HG02973 (cell line): ENCODE measurements around the gene GUCY1A1.

Source experiments
- ATAC-seq: cut with Tn5 transposase; IDR thresholded peaks from one replicate; pipeline ENCODE4 v1.9.1; 2021; ENCODE audit warnings: moderate library complexity; ENCODE audit not compliant: unreplicated experiment

GUCY1A1 gene

GRCh38 chr4:155688860-155689259 lies 22.2 kb downstream of the GUCY1A1 start:
- ATAC-seq = no peak

GRCh38 chr4:155690044-155690837 lies 23.6 kb downstream of the GUCY1A1 start:
- no peak for ATAC-seq

GRCh38 chr4:155692361-155692760 lies 25.7 kb downstream of the GUCY1A1 start:
- ATAC-seq = no peak

- ATAC-seq = no peak
These were observed 26.5 kb downstream of the GUCY1A1 start for GRCh38 chr4:155693015-155693663.

DNA sequence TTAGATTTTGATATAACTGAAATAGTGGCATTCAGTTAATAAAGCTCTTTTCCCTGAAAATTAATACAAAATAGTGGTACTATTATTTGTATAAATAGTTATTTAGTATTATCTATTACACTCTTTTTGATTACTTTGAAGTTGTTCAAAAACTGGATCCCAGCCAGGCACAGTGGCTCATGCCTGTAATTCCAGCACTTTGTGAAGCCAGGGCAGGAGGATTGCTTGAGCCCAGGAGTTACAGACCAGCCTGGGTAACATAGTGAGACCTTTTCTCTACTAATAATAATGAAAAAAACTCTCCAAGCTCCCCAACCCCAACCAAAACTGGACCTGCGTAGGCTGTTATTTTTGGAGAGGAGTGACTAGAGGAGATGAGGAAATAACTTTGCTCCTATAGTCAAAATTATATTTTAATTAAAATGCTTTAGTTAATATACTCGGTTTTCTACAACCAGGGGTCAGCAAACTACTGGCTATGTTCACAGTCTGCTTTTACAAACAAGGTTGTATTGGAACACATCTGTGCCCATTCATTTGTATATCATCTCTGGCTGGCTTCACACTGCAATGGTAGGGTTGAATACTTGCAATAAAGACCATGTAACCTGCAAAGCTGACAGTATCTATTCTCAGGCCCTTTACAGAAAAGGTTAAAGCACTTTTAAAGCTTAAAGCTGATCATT lies 27.6 kb downstream of the GUCY1A1 start:
- ATAC-seq = no peak

DNA sequence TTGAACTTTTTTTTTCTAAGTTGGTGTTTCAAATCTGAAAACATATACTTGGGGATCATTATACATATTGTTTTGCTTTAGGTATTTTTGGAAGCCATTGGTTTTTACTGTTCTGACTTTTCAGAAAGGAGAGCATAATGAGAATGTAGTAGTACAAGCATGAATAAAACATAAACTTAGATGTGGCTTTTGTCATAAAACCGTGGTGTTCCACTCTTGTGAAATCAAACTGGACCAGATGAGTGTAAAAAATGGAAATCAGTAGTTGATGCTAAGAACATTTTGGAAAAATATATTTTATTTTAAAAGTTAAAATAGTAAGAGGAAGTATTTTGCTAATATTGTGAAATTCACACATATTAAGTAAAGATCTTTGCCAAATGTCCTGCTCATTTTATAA lies 29.6 kb downstream of the GUCY1A1 start:
- ATAC-seq = no peak

DNA sequence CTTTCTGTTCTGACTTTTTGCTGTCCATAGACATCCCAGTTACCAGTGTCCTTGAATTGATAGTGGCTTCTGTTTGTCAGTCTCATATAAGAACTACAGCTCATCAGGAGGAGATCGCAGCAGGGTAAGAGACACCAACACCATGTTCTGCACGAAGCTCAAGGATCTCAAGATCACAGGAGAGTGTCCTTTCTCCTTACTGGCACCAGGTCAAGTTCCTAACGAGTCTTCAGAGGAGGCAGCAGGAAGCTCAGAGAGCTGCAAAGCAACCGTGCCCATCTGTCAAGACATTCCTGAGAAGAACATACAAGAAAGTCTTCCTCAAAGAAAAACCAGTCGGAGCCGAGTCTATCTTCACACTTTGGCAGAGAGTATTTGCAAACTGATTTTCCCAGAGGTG lies 30.1 kb downstream of the GUCY1A1 start:
- ATAC-seq = no peak

GRCh38 chr4:155701827-155702226 lies 35.2 kb downstream of the GUCY1A1 start:
- ATAC-seq = no peak

GRCh38 chr4:155703486-155704247 lies 37.0 kb downstream of the GUCY1A1 start:
- peak; percentile 93 for ATAC-seq

DNA sequence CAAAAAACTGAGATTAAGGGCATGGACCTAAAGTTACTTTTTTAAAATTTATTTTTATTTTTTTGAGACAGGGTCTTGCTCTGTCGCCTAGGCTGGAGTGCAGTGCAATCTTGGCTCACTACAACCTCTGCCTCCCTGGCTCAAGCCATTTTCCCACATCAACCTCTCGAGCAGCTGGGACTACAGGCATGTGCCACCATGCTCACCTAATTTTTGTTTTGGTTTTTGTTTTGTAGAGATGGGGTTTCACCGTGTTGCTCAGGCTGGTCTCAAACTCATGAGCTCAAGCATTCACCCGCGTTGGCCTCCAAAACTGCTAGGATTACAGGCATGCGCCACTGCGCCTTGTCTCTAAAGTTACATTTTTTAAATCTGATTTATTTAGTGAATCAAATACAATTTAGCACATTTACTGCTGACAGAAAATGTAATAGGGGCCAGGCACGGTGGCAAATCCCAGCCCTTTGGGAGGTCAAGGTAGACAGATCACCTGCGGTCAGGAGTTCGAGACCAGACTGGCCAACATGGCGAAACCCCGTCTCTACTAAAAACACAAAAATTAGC lies 38.3 kb downstream of the GUCY1A1 start:
- ATAC-seq = no peak

DNA sequence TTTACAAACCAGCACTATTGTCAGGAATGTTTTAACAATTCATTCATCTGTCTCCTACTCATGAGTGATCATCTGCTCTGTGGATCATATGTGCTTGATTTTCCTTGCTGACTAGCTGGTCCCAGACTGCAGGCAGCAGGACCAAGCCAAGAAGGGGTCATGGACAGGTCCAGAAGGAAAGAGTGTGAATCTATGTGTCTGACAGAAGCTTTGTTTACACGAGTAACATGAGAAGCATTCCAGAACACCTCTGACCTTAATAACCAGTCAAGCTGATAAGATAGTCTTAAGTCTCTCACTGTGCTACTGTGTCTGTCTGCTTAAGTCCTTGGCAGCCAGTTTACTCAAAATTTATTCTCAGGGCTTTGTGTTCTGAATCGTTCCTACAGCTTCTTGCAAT lies 39.0 kb downstream of the GUCY1A1 start:
- ATAC-seq = no peak

DNA sequence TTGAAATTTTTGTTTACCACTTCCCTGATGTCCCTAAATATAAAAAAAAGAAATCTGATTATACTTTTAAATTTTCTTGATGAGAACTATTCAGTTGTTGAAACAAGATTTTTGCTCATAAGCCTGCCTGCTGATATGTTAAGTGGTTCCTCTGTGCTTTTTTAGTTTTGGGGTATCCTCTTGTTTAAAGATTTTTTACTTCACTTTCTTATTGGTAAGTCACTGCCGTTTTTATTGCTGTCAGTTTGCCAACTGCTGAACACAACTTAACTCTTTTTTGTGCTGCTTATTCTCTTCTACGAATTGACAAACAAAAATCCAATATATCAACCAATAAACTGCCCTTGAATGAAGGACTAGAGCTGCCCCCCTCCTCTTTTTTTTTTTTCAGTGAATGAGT lies 39.5 kb downstream of the GUCY1A1 start:
- ATAC-seq = no peak

- no peak for ATAC-seq
These were observed 40.6 kb downstream of the GUCY1A1 start for GRCh38 chr4:155707251-155707650.

GRCh38 chr4:155708782-155709181 lies 42.1 kb downstream of the GUCY1A1 start:
- no peak for ATAC-seq

DNA sequence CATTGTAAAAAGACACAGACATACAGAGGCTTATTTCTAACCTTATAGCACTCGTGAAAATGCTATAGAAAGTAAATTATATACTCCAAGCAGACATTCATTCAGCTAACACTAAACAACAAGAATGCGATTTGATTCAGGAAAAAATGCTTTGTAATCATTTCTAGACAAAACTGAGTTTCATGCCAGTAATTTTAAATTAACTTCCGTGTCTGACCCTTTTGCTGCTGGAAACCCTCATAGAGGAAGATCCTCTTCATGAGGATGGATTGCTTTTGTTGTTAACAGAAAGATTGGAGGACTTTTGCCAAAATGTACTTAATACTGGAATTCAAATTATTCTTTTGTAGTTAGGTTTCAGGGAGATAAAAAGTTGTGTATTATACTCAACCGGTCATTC lies 43.3 kb downstream of the GUCY1A1 start:
- no peak for ATAC-seq

DNA sequence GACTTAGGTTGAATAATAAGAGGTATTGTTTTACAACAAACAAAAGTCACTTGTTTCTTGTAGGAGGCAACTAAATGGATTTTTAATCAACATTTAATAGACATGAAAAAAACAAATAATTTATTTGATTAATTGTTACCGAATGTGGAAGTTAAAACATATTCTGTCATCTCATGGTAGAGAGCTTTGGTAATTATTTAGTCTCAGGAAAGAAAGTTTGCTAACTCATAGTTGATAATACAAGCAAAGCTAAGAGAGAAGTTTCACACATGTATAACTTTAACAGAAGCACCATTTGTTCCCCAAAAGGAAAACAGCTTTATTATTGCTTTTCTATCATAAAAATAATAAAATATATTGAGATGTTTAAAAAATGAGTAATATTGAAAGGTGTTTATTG lies 44.9 kb downstream of the GUCY1A1 start:
- no peak for ATAC-seq

DNA sequence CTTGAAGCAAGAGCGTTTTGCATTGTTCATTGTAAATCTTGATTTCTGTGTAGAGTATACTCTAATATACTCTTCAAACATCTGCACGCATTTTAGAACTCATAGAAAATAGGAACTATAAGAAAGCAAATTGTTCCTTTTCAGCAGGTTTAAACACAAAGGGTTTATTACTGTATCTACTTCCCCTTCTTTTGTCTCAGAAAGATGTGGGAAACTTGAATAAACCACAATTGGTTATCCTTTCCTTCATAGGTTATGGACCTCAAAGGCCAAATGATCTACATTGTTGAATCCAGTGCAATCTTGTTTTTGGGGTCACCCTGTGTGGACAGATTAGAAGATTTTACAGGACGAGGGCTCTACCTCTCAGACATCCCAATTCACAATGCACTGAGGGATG lies 46.2 kb downstream of the GUCY1A1 start:
- ATAC-seq = no peak

DNA sequence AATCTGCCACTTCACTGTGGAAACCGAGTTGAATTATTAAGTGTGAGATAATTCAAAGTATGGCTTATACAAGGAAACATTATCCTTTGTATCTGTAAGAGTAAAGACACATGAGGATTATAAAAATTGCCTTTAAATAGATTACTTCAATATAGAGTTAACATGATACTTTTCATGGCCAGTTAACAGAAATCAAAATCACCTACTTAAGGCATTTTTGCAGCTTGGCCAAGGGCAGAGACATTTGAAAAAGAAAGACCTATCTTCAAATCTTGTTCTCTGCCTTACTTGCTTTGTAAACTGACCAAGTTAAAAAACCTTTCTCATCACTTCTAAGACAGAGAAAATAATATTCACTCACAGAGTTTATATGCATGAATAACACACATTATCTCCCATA lies 47.3 kb downstream of the GUCY1A1 start:
- no peak for ATAC-seq

DNA sequence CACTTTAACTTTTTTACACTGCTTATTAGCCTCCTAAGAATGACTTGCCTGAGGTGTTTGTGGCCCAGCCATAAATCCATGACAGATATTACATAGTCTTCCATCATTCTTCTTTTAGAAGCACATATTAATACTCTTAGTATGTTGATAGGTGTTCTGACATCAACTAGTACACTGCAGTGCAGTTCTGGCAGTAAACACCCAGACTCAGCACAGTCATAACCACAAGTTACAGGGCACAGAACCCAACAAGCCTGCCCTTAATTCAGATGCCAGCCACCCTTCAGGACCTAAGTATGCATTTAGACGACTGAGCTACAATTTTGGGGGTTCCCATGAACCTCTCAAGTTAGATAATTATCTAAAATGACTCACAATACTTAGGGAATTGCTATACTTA lies 55.7 kb downstream of the GUCY1A1 start:
- no peak for ATAC-seq

GRCh38 chr4:155722816-155723499 lies 56.3 kb downstream of the GUCY1A1 start:
- no peak for ATAC-seq
